ENCODE results near the gene CST7.

GRCh38 chr20:24906806-24907205 is 42.3 kb upstream of the CST7 start:
- TF ChIP-seq REST (IDR thresholded peaks at IDR 0.05), result no peak
- TF ChIP-seq FOSL2 (IDR thresholded peaks at IDR 0.05), result no peak
- no peak for TF ChIP-seq FOSL2 (CRISPR knock-in tag; IDR thresholded peaks at IDR 0.05)
- no peak for TF ChIP-seq POLR2A (IDR thresholded peaks at IDR 0.05; ENCODE audit: low read length)
- TF ChIP-seq JUN (IDR thresholded peaks at IDR 0.05), result no peak
